ENCODE results near the gene NPHS1.

Gene NPHS1

GRCh38 chr19:35786299-35787160 lies 65.8 kb downstream of the NPHS1 start:
- DNase-seq: no peak

GRCh38 chr19:35785339-35785627 lies 67.0 kb downstream of the NPHS1 start:
- no peak for DNase-seq

- DNase-seq: no peak
Measured at GRCh38 chr19:35784503-35785338, 67.6 kb downstream of the NPHS1 start.

- no peak for DNase-seq
Measured at GRCh38 chr19:35783469-35784434, 68.6 kb downstream of the NPHS1 start.

GRCh38 chr19:35782589-35782988 lies 69.7 kb downstream of the NPHS1 start:
- no peak for DNase-seq

- no peak for DNase-seq
Measured at GRCh38 chr19:35781650-35782049, 70.7 kb downstream of the NPHS1 start.

GRCh38 chr19:35780717-35781116 lies 71.6 kb downstream of the NPHS1 start:
- no peak for DNase-seq

- no peak for DNase-seq
Measured at GRCh38 chr19:35780058-35780457, 72.2 kb downstream of the NPHS1 start.

- no peak for DNase-seq
Measured at GRCh38 chr19:35779033-35779432, 73.3 kb downstream of the NPHS1 start.

GRCh38 chr19:35777961-35778360 lies 74.3 kb downstream of the NPHS1 start:
- DNase-seq: no peak

GRCh38 chr19:35777086-35777841 lies 75.0 kb downstream of the NPHS1 start:
- no peak for DNase-seq

- no peak for DNase-seq
Measured at GRCh38 chr19:35776102-35776788, 76.1 kb downstream of the NPHS1 start.
